GM18858 (cell line): ENCODE results near the gene MRPL40.
"Not testable (repeated sequence)": the region's sequence is repeated elsewhere in the genome, so short reads cannot be mapped to it uniquely, and the experiment has no call there.

Experiments used
- ATAC-seq: cut with Tn5 transposase; IDR thresholded peaks from one replicate; pipeline ENCODE4 v1.9.1; 2021; ENCODE audit not compliant: unreplicated experiment

The MRPL40 gene

GRCh38 chr22:19440411-19441195 lies 8.3 kb downstream of the MRPL40 start:
- ATAC-seq, result no peak

GRCh38 chr22:19442166-19442565 lies 9.8 kb downstream of the MRPL40 start:
- ATAC-seq, result no peak

GRCh38 chr22:19443544-19444211 lies 11.3 kb downstream of the MRPL40 start:
- no peak for ATAC-seq

- not testable (repeated sequence) for ATAC-seq
Observed at GRCh38 chr22:19445279-19445982, 13.1 kb downstream of the MRPL40 start.

GRCh38 chr22:19446603-19447329 lies 14.4 kb downstream of the MRPL40 start:
- ATAC-seq, result no peak

DNA sequence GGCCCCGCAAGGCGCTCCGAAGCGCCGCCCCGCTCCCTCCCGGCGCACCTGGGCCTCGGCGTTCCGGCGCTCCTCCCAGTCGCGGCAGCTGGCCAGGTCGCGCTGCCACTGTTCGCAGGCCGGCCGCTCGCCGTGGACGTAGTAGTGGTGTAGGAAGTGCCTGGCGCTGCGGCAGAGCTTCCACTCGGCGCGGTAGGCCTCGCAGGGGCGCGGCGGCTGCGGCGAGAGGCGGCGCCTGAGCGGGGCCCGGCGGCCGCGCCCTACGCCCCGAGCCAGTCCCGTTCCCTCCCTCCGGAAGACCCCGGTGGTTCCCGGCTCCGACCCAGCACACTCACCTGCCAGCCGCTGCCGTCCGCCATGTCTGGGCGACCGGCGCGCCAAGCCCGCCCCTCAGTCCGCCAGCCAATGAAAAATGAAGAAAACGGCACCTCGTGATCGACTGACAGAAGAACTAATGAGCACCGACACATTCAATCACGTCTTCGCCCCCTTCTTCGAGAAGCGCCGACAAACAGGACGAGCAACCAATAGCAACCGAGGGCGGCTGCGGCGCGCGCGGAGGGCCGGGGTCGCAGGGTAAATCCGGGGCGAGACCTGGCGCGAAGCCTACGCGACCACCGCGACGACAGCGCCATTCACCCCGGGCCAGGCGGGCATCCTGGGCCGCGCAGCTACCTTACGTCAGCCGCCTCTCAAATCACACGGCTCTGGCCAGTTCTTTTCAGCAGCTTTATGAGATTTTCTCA lies 15.2 kb downstream of the MRPL40 start, which contains the start of gene C22orf39:
Gene C22orf39, minus strand, starts transcription at position 382 of the 746 bp plus-strand sequence. Its CDS starts 23 bp downstream, at position 359.
- peak; percentile 65 for ATAC-seq

DNA sequence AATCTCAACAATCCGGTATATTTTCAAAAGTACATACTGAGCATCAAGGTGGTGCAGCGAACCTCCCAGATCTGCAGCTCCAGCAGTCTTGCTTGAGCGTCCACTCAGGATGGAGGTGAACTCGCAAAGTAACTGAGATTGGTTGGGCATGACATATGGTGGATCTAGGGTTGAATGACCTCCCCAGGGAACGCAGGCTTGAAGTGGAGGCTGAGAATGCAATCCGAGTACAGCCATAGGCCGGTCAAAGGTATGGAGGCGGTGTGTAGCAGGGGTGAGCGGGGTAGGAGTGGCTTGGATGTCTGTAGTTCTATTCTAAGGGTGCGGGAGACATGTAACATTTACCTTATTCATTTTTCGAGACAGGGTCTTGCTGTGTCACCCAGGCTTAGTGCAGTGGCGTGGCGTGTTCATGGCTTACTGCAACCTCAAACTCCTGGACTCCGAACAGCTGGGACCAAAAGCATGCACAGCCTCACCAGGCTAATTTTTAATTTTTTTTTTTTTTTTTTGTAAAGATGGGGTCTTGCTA lies 15.8 kb downstream of the MRPL40 start:
- no peak for ATAC-seq

DNA sequence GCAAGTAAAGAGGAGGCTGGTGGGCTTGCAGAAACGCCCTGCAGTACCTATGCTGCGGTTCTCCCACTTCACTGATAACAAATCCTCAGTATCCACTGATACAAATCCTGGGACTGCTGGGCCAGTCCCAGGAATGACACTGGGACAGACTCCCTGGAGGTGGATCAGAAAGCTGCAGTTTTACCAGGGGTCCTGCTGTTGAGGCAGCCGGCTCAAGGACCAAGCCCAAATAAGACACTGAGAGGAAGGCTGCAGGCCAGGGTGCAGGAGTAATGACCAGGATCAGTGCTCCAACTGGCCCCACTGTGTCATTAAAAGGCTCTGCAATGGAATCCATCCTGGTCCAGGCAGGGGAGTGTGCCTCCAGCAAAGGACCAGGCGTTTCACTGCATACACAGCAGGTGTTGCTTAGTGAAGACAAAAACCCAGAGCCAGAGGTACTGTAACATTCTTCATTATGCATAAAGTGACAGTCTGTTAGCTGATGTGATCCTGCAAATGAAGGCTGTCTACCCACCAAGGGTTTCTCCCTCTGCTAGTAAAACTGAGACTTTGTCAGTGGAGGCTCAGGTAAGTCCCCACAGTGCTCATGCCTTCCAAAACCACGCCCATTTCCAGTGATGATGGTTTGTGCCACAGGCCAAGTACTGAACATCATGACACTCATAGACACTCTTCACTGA lies 16.5 kb downstream of the MRPL40 start:
- no peak for ATAC-seq

GRCh38 chr22:19449422-19449767 lies 17.1 kb downstream of the MRPL40 start:
- ATAC-seq, result no peak

DNA sequence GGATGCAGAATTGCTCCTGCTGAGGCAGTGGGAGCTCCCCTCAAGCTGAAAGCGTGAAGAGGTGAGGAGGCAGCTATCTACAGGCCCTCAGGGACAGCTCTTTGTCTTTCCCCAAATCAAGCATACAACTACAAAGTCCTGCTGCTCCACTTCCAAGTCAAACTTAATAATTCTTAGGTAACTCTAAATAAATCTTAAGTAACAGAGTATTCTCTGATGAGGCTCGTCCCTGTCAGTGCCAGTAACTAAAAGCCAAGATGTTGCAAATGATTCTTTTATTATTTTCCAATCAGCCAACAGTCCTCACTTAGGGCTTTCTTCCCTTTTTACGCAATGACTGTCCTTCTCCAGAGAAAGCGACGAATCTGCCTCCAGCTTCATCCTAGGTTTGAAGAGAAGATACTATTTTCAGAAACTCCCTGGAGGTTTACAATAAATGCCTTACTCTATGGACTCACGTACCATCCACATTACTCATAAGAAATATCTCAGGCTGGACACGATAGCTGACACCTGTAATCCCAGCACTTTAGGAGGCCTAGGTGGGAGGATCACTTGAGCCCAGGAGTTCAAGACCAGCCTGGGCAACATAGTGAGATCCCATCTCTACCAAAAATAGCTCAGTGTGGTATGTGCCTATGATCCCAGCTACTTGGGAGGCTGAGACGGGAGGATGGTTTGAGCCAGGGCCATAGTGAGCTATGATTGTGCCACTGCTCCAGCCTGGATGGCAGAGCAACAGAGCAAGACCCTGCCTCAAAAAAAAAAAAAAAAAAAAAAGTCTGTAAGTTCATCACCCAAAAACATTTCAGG lies 18.2 kb downstream of the MRPL40 start:
- ATAC-seq, result no peak

DNA sequence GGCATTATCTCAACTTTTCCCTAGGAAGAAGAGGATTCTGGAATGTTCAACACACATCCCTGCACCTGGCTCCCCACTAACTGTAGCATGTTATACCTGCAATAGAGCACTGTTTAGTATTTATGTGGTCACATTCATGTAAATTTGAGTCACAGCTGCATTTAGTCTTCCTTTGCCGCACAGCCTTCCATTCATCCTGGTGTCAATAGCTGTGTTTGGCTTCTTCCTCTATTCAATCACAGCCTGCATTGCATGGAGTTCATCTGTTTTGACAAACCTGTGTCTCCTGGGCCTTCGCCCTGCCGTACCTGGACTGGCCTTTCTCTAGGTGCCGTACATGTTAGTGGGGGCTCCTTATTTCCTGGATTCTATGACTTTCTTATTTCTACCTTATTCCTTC lies 19.2 kb downstream of the MRPL40 start:
- ATAC-seq, result no peak

DNA sequence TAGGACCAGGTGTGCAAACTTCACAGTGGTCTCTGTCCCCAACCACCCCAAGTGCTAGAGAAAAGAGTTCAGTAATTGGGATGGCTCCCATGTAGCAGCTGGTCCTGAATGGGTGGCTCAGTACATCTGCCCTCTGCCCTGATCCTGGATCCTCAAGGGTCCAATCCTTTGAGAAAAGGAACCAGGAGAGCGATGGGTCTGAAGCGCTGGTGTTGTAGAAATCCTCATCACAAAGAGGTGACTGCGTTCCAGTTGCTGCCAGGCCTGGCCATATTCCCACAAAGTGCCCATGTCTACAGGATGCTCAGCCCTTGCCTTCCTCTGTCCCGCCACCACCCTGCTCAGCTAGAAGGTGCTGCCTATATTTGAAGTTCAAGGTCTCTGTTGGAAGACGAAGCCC lies 21.4 kb downstream of the MRPL40 start:
- ATAC-seq, result no peak

GRCh38 chr22:19454156-19454555 lies 21.8 kb downstream of the MRPL40 start:
- ATAC-seq, result no peak

DNA sequence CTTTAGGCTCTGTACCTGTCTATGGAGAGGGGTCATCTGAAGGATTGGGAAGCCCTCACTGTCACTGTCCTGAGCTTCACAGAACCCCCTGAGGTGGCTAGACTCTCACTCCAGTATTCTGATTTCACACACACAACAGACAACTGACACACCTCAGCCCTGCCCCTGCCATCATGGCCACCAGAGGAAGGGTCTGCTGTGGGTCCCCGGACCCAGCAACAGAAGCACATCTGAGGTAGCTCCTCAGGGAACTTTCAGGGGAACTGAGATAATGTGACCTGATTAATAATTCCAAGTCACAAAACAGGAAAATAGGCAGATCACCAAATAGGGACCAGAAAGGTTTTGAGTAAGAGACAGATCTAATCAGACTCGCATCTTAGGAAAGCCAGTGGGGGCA lies 22.7 kb downstream of the MRPL40 start:
- ATAC-seq, result no peak

GRCh38 chr22:19455585-19456370 lies 23.4 kb downstream of the MRPL40 start:
- no peak for ATAC-seq

GRCh38 chr22:19456541-19456940 lies 24.2 kb downstream of the MRPL40 start:
- no peak for ATAC-seq

DNA sequence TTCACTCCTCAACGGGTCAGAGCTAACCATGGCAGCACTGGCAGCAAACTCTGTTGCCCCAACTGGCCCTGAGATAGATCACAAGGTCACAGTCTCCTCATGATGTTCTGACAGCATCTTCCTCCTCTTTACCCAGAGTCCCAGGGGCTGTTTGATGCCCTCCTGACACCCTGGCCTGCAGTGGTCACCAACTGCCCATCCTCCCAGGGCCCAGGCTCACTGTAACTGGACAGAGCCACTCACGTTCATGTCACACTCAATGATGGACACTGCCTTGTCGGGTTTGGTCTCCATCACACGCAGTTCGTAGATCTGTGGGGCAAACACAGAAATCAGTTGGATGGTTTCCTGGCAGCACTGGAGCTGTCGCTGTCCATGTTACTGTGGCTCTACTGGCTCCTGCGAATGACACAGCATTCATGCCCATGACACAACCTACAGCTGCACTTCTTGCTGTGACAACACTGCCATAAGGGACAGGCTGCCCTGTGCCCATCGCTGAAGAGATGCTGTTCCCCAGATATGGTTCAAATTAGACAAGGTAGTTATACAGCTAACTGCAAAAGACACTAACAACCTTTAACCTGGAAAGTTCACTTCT lies 25.6 kb downstream of the MRPL40 start:
- no peak for ATAC-seq

- no peak for ATAC-seq
Observed at GRCh38 chr22:19460036-19460435, 27.7 kb downstream of the MRPL40 start.
